ENCODE results near the gene SLC5A3.

DNA sequence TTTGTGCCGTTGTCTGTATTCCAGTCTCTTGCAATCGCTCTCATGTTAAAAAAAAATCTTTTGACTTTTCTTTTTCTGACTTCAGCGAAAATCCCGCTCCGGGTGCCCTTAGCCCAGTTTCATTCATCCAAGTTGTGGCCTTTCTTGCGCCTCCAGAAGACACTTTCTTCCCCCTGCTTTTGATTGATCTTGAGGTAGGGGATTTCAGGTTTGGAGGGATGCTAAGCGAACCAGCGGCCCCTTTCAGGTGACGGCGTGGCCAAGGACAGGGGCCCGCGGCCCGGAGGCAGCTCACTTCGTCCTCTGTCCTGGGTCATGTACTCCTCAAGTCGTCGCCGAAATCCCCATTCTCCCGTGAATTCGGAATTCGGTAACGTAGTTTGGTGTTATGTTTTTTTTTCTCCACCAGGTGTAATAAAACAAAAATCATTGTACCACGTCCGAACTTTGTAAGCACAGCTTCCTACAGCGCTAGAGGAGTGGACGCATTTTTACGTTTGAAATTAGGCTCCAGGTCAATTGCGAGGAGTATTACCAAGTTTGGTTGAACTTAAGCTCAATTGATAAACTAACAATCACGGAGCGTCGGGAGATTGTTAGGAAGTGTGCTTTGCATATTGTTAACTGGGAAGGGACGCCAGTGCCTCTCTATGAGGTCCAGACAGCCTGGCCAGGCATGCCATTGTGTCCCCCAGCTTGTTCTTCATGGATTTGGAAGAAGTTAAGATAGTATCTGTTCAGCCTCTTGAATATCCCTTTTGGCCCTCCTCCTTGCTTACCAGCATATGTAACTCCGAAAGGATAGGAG lies 1.1 kb downstream of the SLC5A3 start:
- no peak for TF ChIP-seq TAF1 (IDR thresholded peaks at IDR 0.05; ENCODE audit: low read depth, low read length)
- TF ChIP-seq POLR2A (IDR thresholded peaks at IDR 0.05; ENCODE audit: low read depth, low read length): peak; percentile 2; the same call in 1 of the 2 replicates

Measured in GM12891 (cell line).